Measurements from ENCODE around the gene PTPRD. TPM values are rescaled to one million over a fixed set of nuclear protein-coding genes. Genes with fewer than 3 reads are reported as not detected.

The PTPRD gene
- total RNA-seq, 1 experiment from 2014 or later = not detected

- no peaks in the 10 kb centered on the region for H3K9me3 ChIP-seq (ENCODE audit: control insufficient read depth, insufficient read depth, low read depth, low read length)
- CTCF ChIA-PET = no interaction called here
- in situ Hi-C loops (cut with HindIII; ENCODE audit: low pct_unique_long_range_greater_than_20kb, low sequenced_read_pairs) (no loop called here), intact Hi-C loops (cut with micrococcal nuclease; ENCODE audit: unreplicated experiment) (loop anchor here (10.0 kb wide), 1 partner anchor 196 kb away; no protein-coding TSS in a partner anchor)
- no peaks in the 10 kb centered on the region for H3K27me3 ChIP-seq (ENCODE audit: control insufficient read depth, insufficient read depth, low read length)
- H3K27ac ChIP-seq (ENCODE audit: low read length) = no peak overlapping the region
- ATAC-seq = no peak
- H3K4me1 ChIP-seq (ENCODE audit: control insufficient read depth, insufficient read depth, low read length) = no peaks in the 10 kb centered on the region
- TF ChIP-seq REST (IDR thresholded peaks at IDR 0.05; ENCODE audit: insufficient read depth in 1 of 2, low read depth in 2 of 2, low read length in 1 of 2) (no peak), SIN3A (IDR thresholded peaks at IDR 0.05; ENCODE audit: borderline replicate concordance, insufficient read depth, low read depth, low read length) (no peak), CTCF (IDR thresholded peaks at IDR 0.05) (no peak), TCF7L2 (IDR thresholded peaks at IDR 0.05; ENCODE audit: low read depth, low read length) (no peak), POLR2AphosphoS5 (IDR thresholded peaks at IDR 0.05; ENCODE audit: low read depth, low read length) (no peak)
- POLR2A ChIA-PET = no interaction called here
- no peak for DNase-seq (ENCODE audit: low read depth, low spot score)
- no peaks in the 10 kb centered on the region for H3K36me3 ChIP-seq (ENCODE audit: control insufficient read depth, insufficient read depth, low read length)
- BruUV-seq (replicated peaks) = no TSS peak
- no peak overlapping the region for H3K4me3 ChIP-seq (ENCODE audit: low read depth in 2 of 2, low read length in 2 of 2)
These were observed 352.3 kb downstream of the PTPRD start for GRCh38 chr9:10260501-10260900.

GRCh38 chr9:10259668-10260067 lies 353.1 kb downstream of the PTPRD start:
- no peaks in the 10 kb centered on the region for H3K27me3 ChIP-seq (ENCODE audit: control insufficient read depth, insufficient read depth, low read length)
- no peak overlapping the region for H3K4me3 ChIP-seq (ENCODE audit: low read depth in 2 of 2, low read length in 2 of 2)
- ChIA-PET POLR2A (no interaction called here), CTCF (no interaction called here)
- intact Hi-C loops (cut with micrococcal nuclease; ENCODE audit: unreplicated experiment) (loop anchor here (10.0 kb wide), 1 partner anchor 195 kb away; no protein-coding TSS in a partner anchor), in situ Hi-C loops (cut with HindIII; ENCODE audit: low pct_unique_long_range_greater_than_20kb, low sequenced_read_pairs) (no loop called here)
- TF ChIP-seq CTCF (IDR thresholded peaks at IDR 0.05) = no peak
- TF ChIP-seq REST (IDR thresholded peaks at IDR 0.05; ENCODE audit: insufficient read depth in 1 of 2, low read depth in 2 of 2, low read length in 1 of 2) = no peak
- no peak for TF ChIP-seq TCF7L2 (IDR thresholded peaks at IDR 0.05; ENCODE audit: low read depth, low read length)
- no peak for TF ChIP-seq POLR2AphosphoS5 (IDR thresholded peaks at IDR 0.05; ENCODE audit: low read depth, low read length)
- no peak for TF ChIP-seq SIN3A (IDR thresholded peaks at IDR 0.05; ENCODE audit: borderline replicate concordance, insufficient read depth, low read depth, low read length)
- H3K36me3 ChIP-seq (ENCODE audit: control insufficient read depth, insufficient read depth, low read length) = no peaks in the 10 kb centered on the region
- no peaks in the 10 kb centered on the region for H3K4me1 ChIP-seq (ENCODE audit: control insufficient read depth, insufficient read depth, low read length)
- no TSS peak for BruUV-seq (replicated peaks)
- ATAC-seq (no peak), DNase-seq (ENCODE audit: low read depth, low spot score) (no peak)
- no peaks in the 10 kb centered on the region for H3K9me3 ChIP-seq (ENCODE audit: control insufficient read depth, insufficient read depth, low read depth, low read length)
- H3K27ac ChIP-seq (ENCODE audit: low read length) = no peak overlapping the region
